GM12801 (cell line): ENCODE results near the gene MAGEA11.

Experiments
- CTCF ChIP-seq: IDR thresholded peaks from one replicate; pipeline ENCODE4 v1.5.1; 2011; ENCODE audit warnings: control low read depth; ENCODE audit not compliant: insufficient read length; ENCODE audit errors: extremely low read depth

MAGEA11 gene

GRCh38 chrX:149711545-149712236 is at the start of gene MAGEA11:
Gene MAGEA11 (plus strand): TSS chrX:149712060. CDS start chrX:149713160, 1,100 bp downstream.
- TF ChIP-seq CTCF, result no peak

GRCh38 chrX:149681182-149681581 is 30.7 kb upstream of the MAGEA11 start:
- TF ChIP-seq CTCF, result no peak

GRCh38 chrX:149682031-149682430 is 29.8 kb upstream of the MAGEA11 start:
- no peak for TF ChIP-seq CTCF

- TF ChIP-seq CTCF, result no peak
These were observed 28.6 kb upstream of the MAGEA11 start for GRCh38 chrX:149682956-149683947.

GRCh38 chrX:149683966-149684730 is 27.7 kb upstream of the MAGEA11 start:
- no peak for TF ChIP-seq CTCF

- TF ChIP-seq CTCF, result no peak
These were observed 23.9 kb upstream of the MAGEA11 start for GRCh38 chrX:149687991-149688390.

GRCh38 chrX:149688552-149688951 is 23.3 kb upstream of the MAGEA11 start:
- no peak for TF ChIP-seq CTCF
